RCC 7860 (cell line): Measurements from ENCODE around the gene GARIN5A.
"Not testable (repeated sequence)": the region's sequence is repeated elsewhere in the genome, so short reads cannot be mapped to it uniquely, and the experiment has no call there.

ENCODE experiments used
- DNase-seq: peaks from one replicate; pipeline ENCODE4 v3.0.0-alpha.2; 2015; ENCODE audit warnings: low spot score
- FAIRE-seq: peaks from 2 replicates; lab custom pipeline; 2012; peaks lifted over from hg19 to GRCh38; lab: Jason Lieb, UNC

Gene GARIN5A

DNA sequence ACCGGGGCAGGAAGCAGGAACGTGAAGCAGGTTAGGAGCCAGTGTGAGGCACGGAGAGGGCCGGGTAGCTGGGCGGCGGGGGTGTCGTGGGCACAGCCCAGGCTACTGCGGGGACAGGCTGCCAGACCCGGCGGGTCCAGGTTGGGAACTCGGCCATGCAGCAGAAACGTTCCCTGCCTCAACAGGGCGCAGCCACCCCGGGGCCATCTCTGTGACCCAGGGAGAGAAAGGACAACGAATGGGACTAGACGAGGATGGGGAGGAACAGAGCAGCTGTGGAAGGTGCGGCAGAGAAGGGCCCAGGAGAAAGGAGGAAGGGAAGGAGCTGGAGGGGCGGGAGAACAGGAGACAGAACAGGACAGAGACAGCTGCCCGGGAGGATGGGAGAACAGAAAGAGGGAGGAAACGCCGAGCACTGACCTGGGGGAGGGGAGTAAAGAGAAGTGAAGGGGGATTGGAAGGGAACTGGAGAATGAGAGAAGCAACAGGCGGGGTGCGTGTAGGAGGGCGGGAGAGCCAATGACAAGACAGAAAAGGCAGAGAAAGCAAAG, 12.9 kb upstream of the GARIN5A start:
- no peak for FAIRE-seq
- no peak for DNase-seq

DNA sequence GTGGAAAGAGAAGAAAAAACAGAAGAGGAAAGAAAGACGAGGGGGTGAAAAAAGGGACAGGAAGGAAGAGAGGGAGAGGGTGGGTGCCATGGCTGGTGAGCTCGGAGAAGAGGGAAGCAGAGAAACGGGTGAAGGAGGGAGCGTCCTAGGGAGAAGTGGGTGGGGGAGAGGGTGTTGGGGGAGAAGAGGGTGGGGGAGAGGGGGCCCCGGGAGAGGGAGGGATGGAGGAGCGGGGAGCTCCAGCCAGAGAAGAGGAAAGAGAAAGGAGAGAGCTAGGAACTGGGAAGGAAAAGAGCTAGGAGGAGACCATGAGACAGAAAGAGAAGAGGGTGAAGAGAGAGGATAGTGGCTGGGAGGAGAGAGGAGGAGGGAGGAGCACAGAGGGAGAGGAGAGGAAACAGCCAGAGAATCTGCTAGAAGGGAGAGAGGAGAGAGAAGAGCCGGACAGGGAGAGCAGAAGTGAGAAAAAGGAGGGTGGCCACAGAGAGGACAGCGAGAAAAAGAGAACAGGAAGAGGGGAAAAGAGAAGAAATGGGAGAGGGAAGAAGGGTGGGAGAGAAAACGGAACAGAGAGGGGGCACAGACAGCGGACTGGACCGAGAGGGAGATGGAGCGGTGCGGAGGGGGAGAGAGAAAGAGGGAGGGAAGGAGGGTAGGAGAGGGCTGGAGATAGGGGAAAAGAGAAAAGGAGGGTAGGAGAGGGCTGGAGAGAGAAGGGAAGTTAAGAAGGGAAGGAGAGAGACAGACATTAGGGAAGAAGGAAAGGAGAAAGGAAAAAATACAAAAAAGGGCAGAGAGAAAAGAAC, 11.9 kb upstream of the GARIN5A start:
- FAIRE-seq (no peak), DNase-seq (no peak)

DNA sequence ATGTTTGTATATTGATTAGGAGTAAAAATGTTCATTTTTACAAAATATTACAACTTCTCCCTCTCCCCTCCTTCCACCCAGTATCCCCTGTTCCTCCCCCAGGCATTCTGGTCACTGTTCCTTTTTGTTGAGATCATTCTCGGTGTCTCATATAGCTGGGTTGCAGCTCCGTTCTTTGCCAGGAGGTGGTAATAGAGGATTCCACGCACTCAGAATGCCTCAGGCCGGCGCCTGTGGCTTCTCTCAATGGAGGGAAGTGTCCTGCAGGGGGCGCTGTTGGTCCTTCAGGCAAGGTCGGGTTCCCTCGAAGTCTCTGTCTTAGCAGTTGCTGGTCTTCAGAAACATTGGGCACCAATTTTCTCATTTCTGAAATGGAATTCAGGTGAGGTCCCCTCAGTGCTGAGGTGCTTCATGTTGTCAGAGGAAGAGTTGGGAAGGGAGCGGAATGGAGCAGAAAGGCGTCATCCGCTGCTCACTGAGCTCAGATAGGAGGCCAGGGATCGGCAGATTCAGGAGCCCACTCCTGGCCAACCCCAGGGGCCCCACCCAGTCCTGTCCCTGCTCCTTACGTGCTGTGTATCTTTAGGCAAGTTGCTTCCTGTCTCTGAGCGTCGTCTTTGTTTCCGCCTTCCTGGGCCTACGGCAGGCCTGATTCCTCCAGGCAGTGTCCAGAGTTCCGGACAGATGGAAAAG, 10.3 kb upstream of the GARIN5A start:
- no peak for DNase-seq
- no peak for FAIRE-seq

DNA sequence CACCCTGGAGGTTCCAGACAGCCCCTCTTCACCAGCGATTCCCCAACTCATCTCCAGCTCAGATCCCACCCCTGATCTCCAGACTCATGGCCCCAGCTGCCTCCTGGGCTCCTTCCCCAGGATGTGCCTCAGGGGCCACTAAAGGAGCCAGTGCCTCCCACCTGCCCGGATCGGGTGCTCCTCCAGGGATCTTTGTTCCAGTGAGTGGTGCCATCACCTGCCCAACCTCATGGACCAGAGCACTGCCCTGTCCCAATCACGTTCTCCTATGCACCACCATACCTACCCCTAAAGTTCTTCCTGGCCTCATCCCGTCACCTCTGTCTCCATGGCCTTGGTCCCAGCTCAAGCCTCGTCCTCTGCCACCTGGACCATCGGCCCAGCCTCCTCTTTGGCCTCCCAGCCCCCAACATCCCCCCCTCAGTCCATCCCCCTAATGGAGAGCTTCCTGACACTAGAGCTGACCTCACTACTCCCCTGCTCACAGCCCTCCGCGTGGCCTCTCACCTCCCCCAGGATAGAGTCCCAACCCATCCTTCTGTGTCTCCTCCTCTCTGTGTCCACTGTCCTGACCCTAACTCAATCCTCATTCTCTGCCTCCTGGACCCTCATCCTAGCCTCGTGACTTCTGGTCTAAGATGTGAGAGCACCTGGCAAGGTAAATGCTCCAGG, 8.8 kb upstream of the GARIN5A start:
- DNase-seq (no peak), FAIRE-seq (no peak)

DNA sequence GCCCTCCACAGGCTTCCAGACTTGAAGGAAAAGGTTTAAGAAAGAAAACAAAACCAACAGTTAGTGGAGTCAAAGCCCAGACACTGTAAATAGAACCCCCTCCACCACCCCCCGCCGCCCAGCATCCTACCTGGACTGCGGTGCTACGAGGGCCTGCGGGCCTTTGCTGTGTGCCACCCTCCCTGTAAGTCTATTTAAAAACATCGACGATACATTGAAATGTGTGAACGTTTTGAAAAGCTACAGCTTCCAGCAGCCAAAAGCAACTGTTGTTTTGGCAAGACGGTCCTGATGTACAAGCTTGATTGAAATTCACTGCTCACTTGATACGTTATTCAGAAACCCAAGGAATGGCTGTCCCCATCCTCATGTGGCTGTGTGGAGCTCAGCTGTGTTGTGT, 6.3 kb upstream of the GARIN5A start:
- no peak for FAIRE-seq
- DNase-seq: no peak

DNA sequence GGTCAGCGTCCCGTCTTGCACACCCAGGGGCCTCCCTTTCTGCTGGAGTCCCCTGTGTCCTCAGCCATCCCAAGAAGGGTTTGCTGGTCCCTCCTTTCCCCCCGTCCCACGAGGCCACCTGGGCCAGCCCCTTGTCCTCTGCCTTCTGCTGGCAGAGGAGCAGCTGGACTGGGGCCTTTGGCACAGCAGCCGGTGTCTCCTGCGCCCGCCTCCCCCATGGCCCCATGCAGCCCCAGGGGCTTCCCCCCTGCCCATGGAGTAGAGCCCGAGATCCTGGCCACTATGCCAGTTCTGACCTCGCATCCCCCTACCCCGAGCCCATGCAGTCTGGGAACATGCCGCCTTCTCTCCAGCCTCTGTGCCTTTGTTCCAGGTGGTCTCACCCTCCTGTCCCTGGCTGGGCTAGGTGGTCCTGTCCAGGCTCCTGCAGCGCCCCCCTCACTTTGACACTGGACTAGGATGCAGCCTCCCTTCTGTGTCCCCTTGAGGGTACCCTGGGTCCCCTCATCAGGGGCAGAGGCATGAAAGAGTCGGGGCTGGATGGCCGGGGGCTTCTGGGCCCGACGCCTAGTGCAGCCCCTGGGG, 5.7 kb upstream of the GARIN5A start:
- FAIRE-seq (no peak), DNase-seq (no peak)

DNA sequence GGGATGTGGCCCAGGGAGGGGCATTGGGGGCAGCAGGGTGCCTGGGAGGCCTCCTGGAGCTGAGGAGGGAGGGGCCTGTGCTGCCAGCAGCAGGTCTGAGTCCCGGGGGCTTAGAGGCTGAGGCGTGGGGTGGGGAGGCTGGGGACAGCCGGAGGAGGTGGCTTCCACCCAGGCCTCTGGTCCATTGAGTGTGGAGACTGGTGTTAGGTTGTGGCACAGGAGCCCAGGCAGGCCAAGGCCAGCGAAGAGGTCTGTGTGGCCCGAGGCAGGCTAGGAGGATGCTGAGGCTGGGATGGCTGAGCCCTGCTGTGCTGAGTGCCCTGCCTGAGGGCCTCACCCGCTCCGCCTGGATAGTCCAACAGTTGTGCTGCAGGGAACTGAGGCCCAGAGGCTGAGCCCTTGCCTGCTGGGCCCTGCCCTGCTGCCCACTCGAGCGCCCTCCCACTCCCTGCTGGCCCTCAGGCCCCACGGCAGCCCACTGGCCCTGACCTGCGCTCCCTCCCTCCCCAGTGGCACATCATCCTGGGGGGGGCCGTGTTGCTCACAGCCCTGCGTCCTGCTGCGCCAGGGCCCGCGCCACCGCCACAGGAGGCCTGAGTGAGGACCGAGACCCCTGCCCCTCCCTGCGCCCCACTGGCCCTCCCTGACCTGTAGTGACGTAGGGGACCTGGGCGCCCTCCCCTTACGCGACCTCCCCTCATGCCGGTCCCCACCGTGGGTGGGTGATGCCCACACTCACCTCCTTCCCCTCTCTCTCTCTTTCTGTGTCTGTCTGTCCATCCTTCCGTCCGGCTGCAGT, 4.9 kb upstream of the GARIN5A start:
- DNase-seq (no peak), FAIRE-seq (no peak)

DNA sequence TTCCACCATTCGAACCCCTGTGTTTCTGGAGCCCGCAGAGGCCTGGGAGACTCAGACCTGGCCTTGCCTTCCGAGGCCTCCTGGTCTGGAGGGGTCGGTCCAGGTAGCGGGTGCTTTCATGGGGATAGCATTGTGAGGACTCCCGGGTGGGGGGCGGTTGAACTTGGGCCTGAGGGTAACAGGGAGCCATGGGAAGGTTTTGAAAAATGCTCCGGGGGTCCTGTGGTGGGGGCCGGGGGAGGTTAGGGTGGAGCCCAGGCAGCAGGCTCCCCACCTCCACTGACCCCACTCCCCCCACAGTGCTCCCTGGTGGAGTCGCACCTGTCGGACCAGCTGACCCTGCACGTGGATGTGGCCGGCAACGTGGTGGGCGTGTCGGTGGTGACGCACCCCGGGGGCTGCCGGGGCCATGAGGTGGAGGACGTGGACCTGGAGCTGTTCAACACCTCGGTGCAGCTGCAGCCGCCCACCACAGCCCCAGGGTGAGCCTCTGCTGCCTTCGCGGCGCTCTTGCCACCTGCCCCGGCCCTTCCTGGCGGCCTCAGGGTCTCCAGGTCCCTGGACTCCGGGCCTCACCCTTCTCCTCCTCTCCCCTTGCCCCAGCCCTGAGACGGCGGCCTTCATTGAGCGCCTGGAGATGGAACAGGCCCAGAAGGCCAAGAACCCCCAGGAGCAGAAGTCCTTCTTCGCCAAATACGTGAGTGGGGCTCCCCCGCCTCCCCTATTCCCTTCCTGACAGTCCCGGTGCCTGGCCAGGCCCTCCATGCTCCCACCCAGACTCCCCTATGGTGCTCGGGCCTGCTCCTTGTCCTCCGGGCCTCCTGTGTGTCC, 3.8 kb upstream of the GARIN5A start:
- DNase-seq (no peak), FAIRE-seq (no peak)

DNA sequence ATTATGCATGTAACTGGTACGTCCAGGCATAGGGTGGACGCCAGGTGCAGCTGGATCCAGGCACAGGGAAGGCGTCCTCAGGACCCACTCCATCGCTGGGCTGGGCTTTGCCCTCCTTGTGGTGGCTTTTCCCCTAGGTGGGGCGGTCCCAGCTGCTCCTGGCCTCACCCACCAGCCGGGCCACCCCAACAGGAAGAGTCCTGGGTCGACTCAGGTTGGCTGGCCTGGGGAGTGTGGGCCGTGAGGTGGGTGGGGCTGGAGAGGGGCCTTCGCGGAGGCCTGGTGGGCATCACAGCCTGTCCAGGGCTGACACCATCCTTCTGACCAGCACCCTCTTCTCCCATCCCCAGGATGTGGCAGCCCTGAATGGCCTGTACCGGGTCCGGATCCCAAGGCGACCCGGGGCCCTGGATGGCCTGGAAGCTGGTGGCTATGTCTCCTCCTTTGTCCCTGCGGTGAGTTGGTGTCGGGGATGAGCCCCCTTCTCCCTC, 3.2 kb upstream of the GARIN5A start:
- FAIRE-seq: no peak
- DNase-seq: no peak

DNA sequence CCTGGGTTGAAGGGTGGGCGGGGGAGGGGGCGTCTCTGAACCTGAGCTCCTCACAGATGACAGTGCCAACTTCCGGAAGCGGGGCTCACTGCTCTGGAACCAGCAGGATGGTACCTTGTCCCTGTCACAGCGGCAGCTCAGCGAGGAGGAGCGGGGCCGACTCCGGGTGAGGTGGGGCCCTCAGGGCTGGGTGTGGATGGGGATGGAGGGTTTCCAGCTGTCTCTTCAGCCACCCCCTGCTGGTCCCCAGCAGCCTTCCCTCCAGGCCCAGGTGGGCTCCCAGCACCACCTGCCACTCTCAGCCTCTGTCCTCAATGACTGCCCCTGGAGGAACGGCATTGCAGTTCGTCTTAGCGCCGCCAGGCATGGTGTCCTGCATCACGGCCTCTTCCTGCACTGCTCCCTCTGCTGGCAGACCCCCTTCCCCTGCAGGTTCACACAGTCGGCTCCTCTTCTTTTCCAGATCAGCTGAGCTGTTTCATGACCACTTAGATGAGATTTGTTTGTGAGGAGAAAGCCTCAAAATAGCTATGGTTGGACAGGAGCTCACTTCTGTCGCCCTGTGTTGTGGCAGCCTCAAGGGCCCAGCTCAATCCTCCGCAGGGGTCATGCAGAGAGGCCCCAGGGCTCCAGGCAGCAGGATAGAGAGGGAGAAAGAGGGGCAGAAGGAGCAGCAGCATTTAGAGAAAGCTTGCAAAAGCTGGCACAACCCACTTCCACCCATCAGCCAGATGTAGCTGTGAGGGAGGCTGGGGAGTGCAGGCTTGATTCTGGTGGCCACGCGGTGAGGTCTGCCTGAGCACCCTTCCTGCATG, 2.5 kb upstream of the GARIN5A start:
- DNase-seq (no peak), FAIRE-seq (no peak)

DNA sequence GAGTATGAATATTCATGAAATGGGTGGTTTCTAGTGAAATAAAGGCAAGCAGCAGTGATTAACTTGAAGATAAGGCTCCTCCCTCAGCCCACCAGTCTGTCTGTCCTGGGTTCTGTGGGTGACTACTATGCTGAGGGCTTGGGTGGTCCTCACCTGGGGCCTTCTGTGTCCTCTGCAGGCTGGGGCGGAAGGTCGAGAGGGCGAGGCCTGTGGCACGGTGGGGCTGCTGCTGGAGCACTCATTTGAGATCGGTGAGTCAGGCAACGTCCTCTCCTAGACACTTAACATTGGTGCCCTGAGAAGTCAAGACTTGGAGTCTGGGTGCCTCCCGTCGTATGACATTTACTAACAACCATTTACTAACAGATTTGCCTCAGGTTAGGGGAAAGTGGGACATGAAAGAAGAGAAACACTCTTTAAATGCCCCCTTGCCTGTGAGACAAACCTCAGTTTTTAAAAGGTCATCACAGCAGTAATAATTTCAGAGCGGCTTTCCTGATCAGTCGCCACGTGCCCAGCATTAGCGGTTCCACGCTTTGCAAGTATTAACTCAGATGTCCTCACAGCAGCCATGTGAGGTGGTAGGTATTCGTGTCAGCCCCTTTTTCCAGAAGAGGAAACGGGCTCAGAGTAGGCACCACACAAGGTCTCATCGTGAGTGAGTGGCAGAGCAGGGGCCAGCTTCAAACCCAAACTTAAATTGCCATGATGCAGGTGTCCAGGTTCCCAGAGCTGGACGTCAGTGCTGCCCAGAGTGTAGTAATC, 1.3 kb upstream of the GARIN5A start:
- no peak for FAIRE-seq

DNA sequence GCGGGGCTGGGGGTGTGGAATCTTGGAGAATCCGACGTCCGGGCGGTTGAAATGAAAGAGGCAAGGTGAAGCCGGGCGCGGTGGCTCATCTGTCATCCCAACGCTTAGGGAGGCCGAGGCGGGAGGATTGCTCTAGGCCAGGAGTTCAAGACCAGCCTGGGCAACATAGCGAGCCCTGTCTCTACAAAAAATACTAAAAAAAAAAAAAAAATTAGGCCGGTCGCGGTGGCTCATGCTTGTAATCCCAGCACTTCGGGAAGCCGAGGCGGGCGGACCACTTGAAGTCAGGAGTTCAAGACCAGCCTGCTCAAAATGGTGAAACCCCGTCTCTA, 225 bp upstream of the GARIN5A start:
- DNase-seq (no peak), FAIRE-seq (no peak)

More for the DNA sequence above, 1.3 kb upstream of the GARIN5A start:
- DNase-seq: no peak

DNA sequence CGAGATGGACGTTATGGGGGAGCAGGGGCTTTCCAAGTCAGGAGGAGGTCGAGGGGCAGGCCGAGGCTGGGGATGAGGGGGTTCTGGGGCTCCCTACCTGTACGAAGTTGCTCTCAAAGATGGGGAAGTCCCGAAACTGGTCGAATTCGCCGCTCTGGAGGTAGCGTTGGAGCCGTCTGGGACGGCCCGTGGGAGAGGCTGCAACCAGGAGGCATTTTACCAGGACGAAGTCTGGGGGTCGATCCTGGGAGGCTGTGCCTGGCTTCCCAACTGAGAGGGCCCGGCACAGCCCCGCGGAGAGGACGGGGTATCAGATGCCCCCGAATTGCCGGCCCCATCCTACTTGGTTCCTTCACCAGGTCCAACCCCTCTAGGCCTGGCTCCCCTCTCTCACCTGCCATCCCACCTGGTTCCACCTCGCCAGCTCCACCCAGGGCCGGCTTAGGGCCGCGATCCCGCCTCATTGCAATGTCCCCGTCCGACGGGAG, 868 bp downstream of the GARIN5A start:
- no peak for FAIRE-seq

DNA sequence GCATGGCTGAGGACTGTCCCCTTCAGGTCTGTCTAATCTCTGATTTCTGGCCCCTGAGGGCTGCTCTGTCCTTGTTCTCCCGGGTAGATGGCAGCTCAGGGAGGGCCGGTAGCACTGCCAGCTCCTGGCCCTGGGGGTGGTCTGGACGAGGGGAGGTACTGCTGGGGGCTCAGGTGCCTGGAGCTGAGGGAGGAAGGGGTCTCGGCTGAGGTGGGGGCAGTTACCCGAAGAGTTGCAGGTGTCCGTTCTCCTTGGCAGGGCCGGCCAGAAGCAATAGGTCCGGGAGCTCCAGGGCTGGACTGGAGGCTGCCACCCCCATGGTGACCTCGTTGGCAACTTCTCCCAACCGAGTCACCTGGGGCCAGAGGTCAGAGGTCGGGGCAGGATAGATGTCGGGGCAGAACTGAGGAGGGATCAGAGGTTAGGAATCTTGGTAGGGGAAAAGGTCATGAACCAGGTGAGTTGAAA, 1.5 kb downstream of the GARIN5A start:
- DNase-seq: no peak
- FAIRE-seq: no peak

More for the DNA sequence above, 868 bp downstream of the GARIN5A start:
- no peak for DNase-seq

DNA sequence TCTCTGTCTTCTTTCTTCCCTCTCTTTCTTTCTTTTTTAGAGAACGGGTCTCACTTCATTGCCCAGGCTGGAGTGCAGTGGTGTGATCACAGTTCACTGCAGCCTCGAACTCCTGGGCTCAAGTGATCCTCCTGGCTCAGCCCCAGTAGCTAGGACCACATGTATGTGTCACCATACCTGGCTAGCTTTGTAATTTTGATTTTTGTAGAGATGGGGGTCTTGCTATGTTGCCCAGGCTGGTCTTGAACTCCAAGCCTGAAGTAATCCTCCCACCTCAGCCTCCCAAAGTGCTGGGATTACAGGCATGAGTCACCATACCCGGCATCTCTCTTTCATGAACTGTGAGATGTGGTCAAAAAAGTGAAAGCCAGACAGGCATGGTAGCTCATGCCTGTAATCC, 3.3 kb downstream of the GARIN5A start:
- FAIRE-seq, DNase-seq: not testable (repeated sequence)

DNA sequence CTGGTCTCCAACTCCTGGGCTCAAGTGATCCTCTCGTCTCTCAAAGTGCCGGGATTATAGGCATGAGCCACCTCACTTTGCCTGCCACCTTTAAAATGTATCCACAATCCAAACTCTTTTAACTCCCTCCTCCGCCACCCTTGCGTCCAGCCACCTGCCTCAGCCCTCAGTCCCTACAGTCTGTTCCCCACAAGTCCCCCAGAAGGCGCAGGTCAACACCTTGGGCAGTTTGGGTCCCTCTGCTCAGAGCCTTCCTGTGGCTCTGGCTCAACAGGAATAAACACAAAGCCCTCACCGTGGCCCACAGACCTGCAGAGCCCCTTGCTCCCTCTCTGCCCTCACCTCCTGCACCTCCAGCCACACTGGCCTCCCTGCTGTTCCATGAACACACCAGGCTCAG, 7.8 kb downstream of the GARIN5A start:
- DNase-seq: no peak
- FAIRE-seq: no peak

DNA sequence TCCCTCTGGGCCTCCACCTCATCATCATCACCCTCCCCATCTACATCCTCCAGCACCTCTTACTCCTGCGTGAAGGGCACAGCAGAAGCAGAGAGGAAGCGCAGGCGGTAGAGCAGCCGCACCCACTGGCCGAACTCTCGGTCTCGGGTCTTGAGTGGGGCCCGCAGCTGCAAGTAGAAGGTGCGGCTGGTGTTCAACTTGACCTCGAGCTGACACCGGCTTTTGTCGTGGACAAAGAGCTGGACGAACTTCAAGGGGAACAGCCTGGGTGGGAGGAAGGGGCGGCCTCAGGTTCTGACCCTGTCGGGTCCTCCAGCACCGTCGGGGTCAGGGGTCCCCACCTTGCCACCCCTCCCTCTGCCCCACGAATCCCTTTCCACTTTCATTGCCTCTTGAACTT, 9.1 kb downstream of the GARIN5A start:
- DNase-seq: no peak
- FAIRE-seq: no peak

DNA sequence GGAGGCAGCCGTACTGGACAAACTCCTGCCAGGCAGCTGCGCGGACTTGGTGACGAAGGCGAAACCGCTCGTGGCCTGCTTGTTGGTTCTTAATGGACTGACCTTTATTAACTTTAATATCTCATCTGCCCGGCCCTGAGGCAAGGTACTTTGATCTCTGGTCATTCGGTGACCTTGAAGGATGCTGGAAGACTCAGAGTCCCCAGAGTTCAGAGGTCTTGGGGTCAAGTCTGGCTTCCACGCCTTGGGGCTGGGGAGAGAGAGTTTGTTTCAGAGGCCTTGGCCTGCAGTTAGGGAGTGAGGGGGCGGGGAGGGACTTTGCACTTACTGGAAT, 10.0 kb downstream of the GARIN5A start:
- no peak for DNase-seq
- FAIRE-seq: no peak
